K562 (cell line): Measurements from ENCODE around the gene LRRC41. TPM values are rescaled to one million over a fixed set of nuclear protein-coding genes. Genes with fewer than 3 reads are reported as not detected.

Source experiments
- ATF2 ChIP-seq: sonication (generic); formaldehyde crosslinking; IDR thresholded peaks from 2 replicates; pipeline ENCODE4 v1.8.1; 2022; ENCODE audit warnings: missing genetic modification reagents
- FUS ChIP-seq: fragments of 200-400 bp; formaldehyde crosslinking; optimal IDR thresholded peaks from 2 replicates; pipeline ENCODE3; 2017; ENCODE audit warnings: low read depth, low read length
- GABPB2 ChIP-seq: fragments of 250-450 bp; sonication (Bioruptor Pico); conservative IDR thresholded peaks from 2 replicates; pipeline ENCODE4 v1.5.1; 2021; ENCODE audit warnings: mild to moderate bottlenecking
- GTF3C2 ChIP-seq: IDR thresholded peaks from 3 replicates; pipeline ENCODE4 v1.6.1; 2011; ENCODE audit warnings: borderline replicate concordance, mild to moderate bottlenecking, moderate library complexity; ENCODE audit not compliant: insufficient read length; ENCODE audit errors: extremely low read depth
- IRF1 ChIP-seq: sonication (generic); formaldehyde crosslinking; IDR thresholded peaks from 2 replicates; pipeline ENCODE4 v1.8.0; 2022; ENCODE audit warnings: missing genetic modification reagents, mild to moderate bottlenecking, borderline replicate concordance
- KAT7 ChIP-seq: sonication (generic); formaldehyde crosslinking; IDR thresholded peaks from 2 replicates; pipeline ENCODE4 v1.8.0; 2022; ENCODE audit warnings: missing genetic modification reagents, mild to moderate bottlenecking, borderline replicate concordance
- KLF10 ChIP-seq: fragments of 250-450 bp; sonication (Bioruptor Pico); IDR thresholded peaks from 2 replicates; pipeline ENCODE4 v1.6.1; 2021; ENCODE audit warnings: matching md5 sums
- MCM7 ChIP-seq, 2 experiments: fragments of 450-650 bp; IDR thresholded peaks; 2 replicates each; pipeline ENCODE4 v1.6.1; 2016 to 2018
- MEF2A ChIP-seq: IDR thresholded peaks from 2 replicates; pipeline ENCODE4 v1.6.1; 2011; ENCODE audit warnings: low read depth, mild to moderate bottlenecking, low read length, moderate library complexity; ENCODE audit not compliant: control insufficient read depth
- MTA2 ChIP-seq: fragments of 450-650 bp; IDR thresholded peaks from 2 replicates; pipeline ENCODE4 v1.6.1; 2016; ENCODE audit warnings: low read depth
- NFIX ChIP-seq: fragments of 250-450 bp; sonication (Bioruptor Pico); IDR thresholded peaks from 2 replicates; pipeline ENCODE4 v1.4.0; 2020; ENCODE audit warnings: low read depth, mild to moderate bottlenecking, moderate library complexity
- NUFIP1 ChIP-seq: fragments of 450-650 bp; IDR thresholded peaks from 2 replicates; pipeline ENCODE4 v1.6.1; 2018; ENCODE audit not compliant: partially characterized antibody
- PKNOX1 ChIP-seq: fragments of 450-650 bp; IDR thresholded peaks from 2 replicates; pipeline ENCODE4 v1.6.1; 2016
- PML ChIP-seq: IDR thresholded peaks from 2 replicates; pipeline ENCODE4 v1.6.1; 2012; ENCODE audit warnings: low read length, inconsistent platforms
- SMAD1 ChIP-seq: fragments of 150-350 bp; IDR thresholded peaks from 2 replicates; pipeline ENCODE4 v1.6.1; 2014; ENCODE audit warnings: low read length, low read depth; ENCODE audit not compliant: partially characterized antibody
- SMARCA5 ChIP-seq: fragments of 450-650 bp; IDR thresholded peaks from 2 replicates; pipeline ENCODE4 v1.6.1; 2016
- TAF15 ChIP-seq: fragments of 200-400 bp; formaldehyde crosslinking; IDR thresholded peaks from 2 replicates; pipeline ENCODE4 v1.6.1; 2017; ENCODE audit warnings: mild to moderate bottlenecking, low read depth, low read length, moderate library complexity
- UBTF ChIP-seq, 2 experiments: IDR thresholded peaks; 2 replicates each; pipeline ENCODE4 v1.6.1; 2012; ENCODE audit warnings: improper control_type of control experiment in 2 of 2, low read depth in 2 of 2, low read length in 2 of 2, borderline replicate concordance in 1 of 2
- ZNF232 ChIP-seq: sonication (generic); formaldehyde crosslinking; IDR thresholded peaks from 2 replicates; pipeline ENCODE4 v1.8.0; 2022; ENCODE audit warnings: mild to moderate bottlenecking, missing genetic modification reagents
- ZNF444 ChIP-seq: fragments of 250-450 bp; sonication (Bioruptor Pico); IDR thresholded peaks from 2 replicates; pipeline ENCODE4 v1.4.0; 2020; ENCODE audit warnings: mild to moderate bottlenecking, moderate library complexity
- ZNF778 ChIP-seq: fragments of 450-650 bp; formaldehyde crosslinking; IDR thresholded peaks from 2 replicates; pipeline ENCODE4 v1.4.0; 2020; ENCODE audit warnings: mild to moderate bottlenecking, moderate library complexity
- ZNF830 ChIP-seq: fragments of 250-450 bp; sonication (Bioruptor Pico); IDR thresholded peaks from 2 replicates; pipeline ENCODE4 v1.5.0; 2021; ENCODE audit warnings: mild to moderate bottlenecking
- polyA plus RNA-seq, 8 experiments: library from polyadenylated mRNA; depleted of rRNA in 4 of 8; stranded (reverse) in 5 of 8; unstranded in 3 of 8; fragments of >200 nt; fragmentation: Nextera tagmentation in 2 of 8; fragmentation: Illumina TruSeq in 1 of 8; extraction: Ambion mirVana in 2 of 8; extraction: Trizol in 1 of 8; gene quantifications; 2 replicates each; pipeline versions ENCODE4 v1.2.1 to v1.2.3, GENCODE V29; 2011 to 2014; ENCODE audit warnings: inconsistent platforms in 1 of 8, missing spikeins in 1 of 8
- total RNA-seq, 7 experiments: library from RNA; depleted of rRNA in 6 of 7; stranded (reverse); fragments of >200 nt in 6 of 7; fragmentation: Illumina TruSeq in 2 of 7; extraction: Trizol in 2 of 7; gene quantifications; 2 replicates each; pipeline versions ENCODE4 v1.2.1 to v1.2.3, GENCODE V29; 2011 to 2021; ENCODE audit warnings: low replicate concordance in 1 of 7

LRRC41 gene
- total and polyA plus RNA-seq, 9 of the 15 experiments (the other 6 are each of a cell fraction or from before 2014, with no cell fraction given) = 10.5 to 64.7 (median 44.2) TPM

- no peak for TF ChIP-seq MCM7 (IDR thresholded peaks at IDR 0.05)
- TF ChIP-seq TAF15 = no peak
- no peak for TF ChIP-seq FUS
- no peak for TF ChIP-seq KLF10 (CRISPR knock-in tag)
- TF ChIP-seq MEF2A = no peak
- no peak for TF ChIP-seq SMAD1
- no peak for TF ChIP-seq GTF3C2
- TF ChIP-seq SMARCA5 = no peak
- TF ChIP-seq KAT7 (CRISPR knock-in tag) = peak; percentile 86; the same call in 1 of the 2 replicates
- peak; percentile 86; the same call in 1 of the 2 replicates for TF ChIP-seq ZNF232
- no peak for TF ChIP-seq ZNF778 (CRISPR knock-in tag)
- TF ChIP-seq MTA2 = no peak
- no peak for TF ChIP-seq ZNF444 (CRISPR knock-in tag)
- no peak for TF ChIP-seq PML
- TF ChIP-seq GABPB2 = no peak
- peak; percentile 72; the same call in 1 of the 2 replicates for TF ChIP-seq ATF2 (CRISPR knock-in tag)
- TF ChIP-seq IRF1 = 0 out of 2 replicates have a peak, but pooled peaks have one; percentile 5
- no peak for TF ChIP-seq NUFIP1
- TF ChIP-seq NFIX = no peak
- TF ChIP-seq UBTF (IDR thresholded peaks at IDR 0.05; ENCODE audit: borderline replicate concordance in 1 of 2, low read depth in 2 of 2, low read length in 2 of 2) = peak in 1 of 2 experiments; percentile 91; a peak in 2 of 4 replicates
- TF ChIP-seq PKNOX1 = no peak; the same call in 1 of the 2 replicates
- TF ChIP-seq ZNF830 = no peak
Observed at GRCh38 chr1:46302641-46303037, 777 bp downstream of the LRRC41 start (continued).
